Mammary epithelial cell (primary cell): ENCODE measurements around the gene KRTAP4-5.

Source experiments
- CTCF ChIP-seq, 2 donors: IDR thresholded peaks in 1 of 2; conservative IDR thresholded peaks in 1 of 2; 2 replicates each; pipeline ENCODE4 v1.5.1; 2011 to 2012; ENCODE audit warnings: inconsistent platforms in 2 of 2, low read length in 2 of 2, mild to moderate bottlenecking in 2 of 2, control low read depth in 1 of 2, low read depth in 1 of 2; ENCODE audit not compliant: insufficient read depth in 1 of 2; ENCODE audit errors: extremely low read depth in 1 of 2
- EZH2 ChIP-seq: IDR thresholded peaks from 2 replicates; pipeline ENCODE4 v1.6.1; 2012; ENCODE audit warnings: low read length, inconsistent platforms, borderline replicate concordance

DNA sequence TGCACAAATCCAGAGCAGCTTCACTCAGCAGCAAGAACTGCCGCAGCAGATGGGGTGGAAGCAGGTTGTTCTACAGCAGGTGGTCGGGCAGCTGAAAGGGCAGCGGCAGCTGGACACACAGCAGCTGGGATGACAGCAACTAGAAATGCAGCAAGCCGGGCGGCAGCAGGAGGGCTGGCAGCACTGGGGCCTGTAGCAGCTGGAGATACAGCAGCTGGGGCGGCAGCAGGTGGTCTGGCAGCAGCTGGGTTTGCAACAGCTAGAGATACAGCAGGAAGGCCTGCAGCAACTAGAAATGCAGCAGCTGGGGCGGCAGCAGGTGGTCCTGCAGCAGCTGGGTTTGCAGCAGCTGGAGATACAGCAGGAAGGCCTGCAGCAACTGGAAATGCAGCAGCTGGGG lies 17.9 kb upstream of the KRTAP4-5 start:
- no peak for TF ChIP-seq CTCF (conservative IDR thresholded peaks at IDR 0.05 in 1 of 2, IDR thresholded peaks at IDR 0.05 in 1 of 2; ENCODE audit: extremely low read depth in 1 of 2, insufficient read depth in 1 of 2, low read depth in 1 of 2, low read length in 2 of 2)
- TF ChIP-seq EZH2: no peak
